Neuron (in vitro differentiated cells): Measurements from ENCODE around the gene HJV.

ENCODE experiments used
- H2AFZ ChIP-seq: one replicate; pipeline ENCODE4 v1.6.1; 2013; ENCODE audit warnings: low read depth, mild to moderate bottlenecking, inconsistent platforms, low read length, moderate library complexity
- H3K27me3 ChIP-seq: one replicate; pipeline ENCODE4 v1.6.1; 2013; ENCODE audit warnings: low read length; ENCODE audit not compliant: insufficient read depth
- H3K36me3 ChIP-seq: one replicate; pipeline ENCODE4 v1.6.1; 2013; ENCODE audit warnings: low read length; ENCODE audit not compliant: insufficient read depth
- H3K4me1 ChIP-seq: one replicate; pipeline ENCODE4 v1.6.1; 2013; ENCODE audit warnings: low read length; ENCODE audit not compliant: insufficient read depth
- H3K4me3 ChIP-seq: 2 replicates; pipeline ENCODE4 v1.5.1; 2013; ENCODE audit warnings: mild to moderate bottlenecking, low read length, moderate library complexity
- H3K9me3 ChIP-seq: one replicate; pipeline ENCODE4 v1.6.1; 2013; ENCODE audit warnings: low read length

HJV gene

DNA sequence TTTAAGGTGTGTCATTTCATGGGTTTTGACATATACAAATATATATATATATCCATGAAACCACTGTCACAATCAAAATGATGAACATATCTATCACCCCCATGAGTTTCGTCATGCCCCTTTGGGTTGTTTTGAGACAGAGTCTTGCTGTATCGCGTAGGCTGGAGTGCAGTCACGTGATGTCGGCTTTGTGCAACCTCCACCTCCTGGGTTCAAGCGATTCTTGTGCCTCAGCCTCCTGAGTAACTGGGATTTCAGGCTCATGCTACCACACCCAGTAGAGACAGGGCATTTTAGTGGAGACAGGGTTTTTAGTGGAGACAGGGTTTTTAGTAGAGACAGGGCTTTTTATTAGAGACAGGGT is 8.0 kb downstream of the HJV start:
- H3K4me3 ChIP-seq = no peak overlapping the region
- no peaks in the 10 kb centered on the region for H3K36me3 ChIP-seq
- peaks cover 21% of the 10 kb centered on the region for H3K27me3 ChIP-seq
- H2AFZ ChIP-seq = no peak overlapping the region
- peaks cover 3% of the 10 kb centered on the region for H3K4me1 ChIP-seq
- no peaks in the 10 kb centered on the region for H3K9me3 ChIP-seq

DNA sequence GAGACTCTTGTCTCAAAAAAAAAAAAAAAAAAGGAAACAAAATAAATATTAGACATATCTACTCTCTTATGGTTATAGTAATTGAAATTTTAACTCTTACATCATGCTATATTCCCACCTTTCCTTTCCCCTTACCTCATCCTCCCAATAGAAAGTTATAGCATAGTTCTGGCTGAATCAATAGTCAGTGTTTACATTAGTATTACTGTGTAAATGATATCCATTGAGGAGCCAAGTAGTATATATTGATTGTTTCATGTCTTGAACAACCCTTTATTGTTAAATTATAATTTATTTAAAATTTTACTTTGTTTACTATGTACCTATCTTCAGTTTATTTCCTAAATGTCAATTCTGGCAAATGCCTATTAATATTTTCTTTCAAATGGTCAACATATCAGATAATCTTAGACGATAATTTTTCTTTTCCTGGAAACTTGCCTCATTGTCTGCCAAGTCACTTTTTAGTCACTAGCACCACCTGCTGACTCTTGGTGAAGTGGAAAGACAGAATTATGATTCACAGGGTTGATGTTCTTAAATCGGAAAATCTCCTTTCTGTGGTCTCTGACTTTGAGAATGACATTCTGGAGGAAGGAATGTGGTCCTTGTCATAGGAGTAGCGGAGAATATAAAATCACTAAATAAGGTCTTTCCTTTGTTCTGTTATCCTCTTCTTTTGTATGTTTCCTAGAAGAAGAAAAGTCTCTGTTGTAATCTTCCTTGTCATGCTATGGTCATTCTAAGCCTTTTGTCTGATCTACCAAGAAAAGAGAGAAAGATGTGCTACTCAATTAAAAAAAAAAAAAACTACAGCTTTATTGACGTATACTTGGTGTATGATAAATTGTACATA is 8.6 kb downstream of the HJV start:
- Histone ChIP-seq H3K9me3 (no peaks in the 10 kb centered on the region), H2AFZ (no peak overlapping the region), H3K4me3 (no peak overlapping the region), H3K4me1 (peaks cover 3% of the 10 kb centered on the region), H3K27me3 (peaks cover 15% of the 10 kb centered on the region), H3K36me3 (no peaks in the 10 kb centered on the region)

DNA sequence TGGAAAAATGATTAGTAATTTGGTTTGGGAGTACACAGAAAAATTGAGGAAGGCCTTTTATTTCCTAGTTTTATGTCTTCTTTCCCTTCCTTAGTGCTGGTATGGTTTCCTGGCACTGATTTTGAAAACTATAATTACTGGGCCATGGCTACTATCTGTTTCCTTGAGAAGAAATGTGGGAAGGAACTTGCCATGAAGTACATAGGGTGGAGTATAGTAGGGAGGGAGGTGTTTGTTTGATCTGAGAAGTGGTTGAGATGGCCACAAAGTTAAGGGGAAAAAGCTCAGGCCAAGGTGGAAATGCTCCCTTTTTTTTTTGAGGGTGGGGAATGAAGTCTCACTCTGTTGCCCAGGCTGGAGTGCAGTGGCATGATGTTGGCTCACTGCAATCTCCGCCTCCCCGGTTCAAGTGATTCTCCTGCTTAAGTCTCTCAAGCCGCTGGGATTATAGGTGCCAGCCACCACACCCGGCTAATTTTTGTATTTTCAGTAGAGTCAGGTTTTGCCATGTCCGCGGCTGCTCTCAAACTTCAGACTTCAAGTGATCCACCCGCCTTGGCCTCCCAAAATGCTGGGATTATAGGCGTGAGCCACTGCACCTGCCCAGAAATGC is 11.3 kb downstream of the HJV start:
- Histone ChIP-seq H2AFZ (no peak overlapping the region), H3K36me3 (no peaks in the 10 kb centered on the region), H3K4me3 (no peak overlapping the region), H3K27me3 (no peaks in the 10 kb centered on the region), H3K9me3 (no peaks in the 10 kb centered on the region), H3K4me1 (peaks cover 3% of the 10 kb centered on the region)

DNA sequence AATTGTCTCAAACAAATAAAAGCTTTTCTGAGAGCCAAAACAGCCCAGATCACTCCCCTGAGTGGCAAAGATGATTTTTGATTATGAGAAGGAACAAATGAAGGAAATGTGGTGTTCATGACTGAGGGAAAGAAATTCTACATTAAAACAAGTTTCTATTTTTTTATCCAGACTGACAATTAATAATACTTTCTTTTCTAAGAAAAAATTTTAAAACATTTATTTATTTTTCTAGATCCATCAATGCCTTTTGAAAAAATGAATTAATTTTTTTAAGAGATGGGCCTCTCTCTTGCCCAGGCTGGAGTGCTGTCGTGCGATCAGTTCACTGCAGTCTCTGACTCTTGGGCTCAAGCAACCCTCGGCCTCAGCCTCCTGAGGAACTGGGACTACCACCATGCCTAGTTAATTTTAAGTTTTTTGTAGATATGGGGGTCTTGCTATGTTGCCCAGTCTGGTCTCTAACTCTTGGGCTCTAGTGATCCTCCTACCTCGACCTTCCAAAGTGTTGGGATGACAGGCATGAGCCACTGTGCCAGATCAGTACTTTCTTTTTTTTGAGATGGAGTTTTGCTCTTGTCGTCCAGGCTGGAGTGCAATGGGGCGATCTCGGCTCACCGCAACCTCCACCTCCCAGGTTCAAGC is 13.9 kb downstream of the HJV start:
- Histone ChIP-seq H3K36me3 (no peaks in the 10 kb centered on the region), H3K27me3 (no peaks in the 10 kb centered on the region), H2AFZ (no peak overlapping the region), H3K4me1 (no peaks in the 10 kb centered on the region), H3K4me3 (no peak overlapping the region), H3K9me3 (no peaks in the 10 kb centered on the region)

DNA sequence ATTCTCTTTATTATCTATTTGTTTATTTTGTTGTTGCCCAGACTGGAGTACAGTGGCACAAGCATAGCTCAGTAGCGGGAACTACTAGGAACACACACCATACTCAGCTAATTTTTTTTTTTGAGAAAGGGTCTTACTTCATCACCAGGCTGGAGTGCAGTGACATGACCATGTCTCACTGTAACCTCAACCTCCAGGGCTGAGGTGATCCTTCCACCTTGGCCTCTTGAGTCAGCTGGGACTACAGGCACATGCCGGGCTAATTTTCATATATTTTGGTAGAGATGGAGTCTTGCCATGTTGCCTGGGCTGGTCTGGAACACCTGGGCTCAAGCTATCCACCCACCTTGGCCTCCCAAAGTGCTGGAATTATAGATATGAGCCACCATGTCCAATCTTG is 19.8 kb downstream of the HJV start:
- H3K4me1 ChIP-seq = peaks cover 10% of the 10 kb centered on the region
- no peak overlapping the region for H2AFZ ChIP-seq
- no peaks in the 10 kb centered on the region for H3K9me3 ChIP-seq
- H3K27me3 ChIP-seq = no peaks in the 10 kb centered on the region
- no peak overlapping the region for H3K4me3 ChIP-seq
- no peaks in the 10 kb centered on the region for H3K36me3 ChIP-seq

DNA sequence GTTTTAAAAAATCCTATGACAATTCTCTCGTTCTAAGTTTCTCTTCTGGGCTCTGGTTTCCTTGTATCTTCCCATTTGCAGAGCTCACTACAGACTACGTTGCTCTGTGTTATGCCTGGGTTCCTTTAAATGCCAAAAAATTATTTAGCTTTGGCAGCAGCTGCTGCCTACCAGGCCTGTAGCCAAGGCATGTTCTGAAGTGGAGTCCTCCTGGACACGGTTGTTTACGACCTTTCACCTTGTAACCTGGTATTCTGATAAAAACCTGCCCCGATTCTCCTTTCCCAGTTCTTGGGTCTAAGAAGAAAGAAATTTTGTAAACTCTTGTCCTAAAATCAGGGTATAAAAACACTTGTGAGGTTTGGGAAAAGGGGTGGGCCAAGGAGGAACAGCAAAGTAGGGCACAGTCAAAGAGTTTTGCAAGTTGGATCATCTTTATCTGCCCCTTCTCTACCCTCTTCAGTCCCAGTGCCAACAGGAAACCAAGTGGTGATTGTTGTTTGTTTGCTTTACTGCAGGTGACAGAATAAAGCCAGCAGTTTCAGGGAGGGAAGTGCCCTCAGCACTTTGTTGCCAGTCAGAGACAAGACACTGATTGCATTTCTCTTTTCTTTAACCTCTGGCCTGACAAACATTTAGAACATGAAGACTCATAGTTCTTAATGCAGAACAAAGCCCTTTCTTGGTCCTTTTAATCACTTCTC is 22.1 kb downstream of the HJV start:
- no peak overlapping the region for H3K4me3 ChIP-seq

DNA sequence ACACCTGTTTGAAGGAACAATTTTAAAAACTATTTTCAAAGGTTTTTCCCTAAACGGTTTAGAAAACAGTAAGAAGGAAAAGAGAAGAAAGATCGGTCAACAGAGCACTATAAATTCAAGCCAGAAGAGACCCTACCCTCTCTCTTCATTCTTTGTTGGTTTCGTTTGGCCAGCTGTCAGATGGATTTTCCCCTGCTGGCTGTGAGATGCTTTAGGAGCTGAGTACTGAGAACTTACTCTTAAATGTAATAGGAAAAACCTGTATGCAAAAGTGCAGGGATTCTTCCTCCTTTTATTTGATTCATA is 23.9 kb downstream of the HJV start:
- H3K9me3 ChIP-seq = no peaks in the 10 kb centered on the region
- H2AFZ ChIP-seq = no peak overlapping the region
- H3K27me3 ChIP-seq = no peaks in the 10 kb centered on the region
- H3K36me3 ChIP-seq = peaks cover 27% of the 10 kb centered on the region
- H3K4me1 ChIP-seq = peaks cover 31% of the 10 kb centered on the region
- H3K4me3 ChIP-seq = peak overlapping the region; percentile 99

More for the DNA sequence above, 22.1 kb downstream of the HJV start:
- H3K9me3 ChIP-seq = no peaks in the 10 kb centered on the region
- H3K4me1 ChIP-seq = peaks cover 13% of the 10 kb centered on the region
- H2AFZ ChIP-seq = no peak overlapping the region
- H3K27me3 ChIP-seq = no peaks in the 10 kb centered on the region
- H3K36me3 ChIP-seq = peaks cover 9% of the 10 kb centered on the region

DNA sequence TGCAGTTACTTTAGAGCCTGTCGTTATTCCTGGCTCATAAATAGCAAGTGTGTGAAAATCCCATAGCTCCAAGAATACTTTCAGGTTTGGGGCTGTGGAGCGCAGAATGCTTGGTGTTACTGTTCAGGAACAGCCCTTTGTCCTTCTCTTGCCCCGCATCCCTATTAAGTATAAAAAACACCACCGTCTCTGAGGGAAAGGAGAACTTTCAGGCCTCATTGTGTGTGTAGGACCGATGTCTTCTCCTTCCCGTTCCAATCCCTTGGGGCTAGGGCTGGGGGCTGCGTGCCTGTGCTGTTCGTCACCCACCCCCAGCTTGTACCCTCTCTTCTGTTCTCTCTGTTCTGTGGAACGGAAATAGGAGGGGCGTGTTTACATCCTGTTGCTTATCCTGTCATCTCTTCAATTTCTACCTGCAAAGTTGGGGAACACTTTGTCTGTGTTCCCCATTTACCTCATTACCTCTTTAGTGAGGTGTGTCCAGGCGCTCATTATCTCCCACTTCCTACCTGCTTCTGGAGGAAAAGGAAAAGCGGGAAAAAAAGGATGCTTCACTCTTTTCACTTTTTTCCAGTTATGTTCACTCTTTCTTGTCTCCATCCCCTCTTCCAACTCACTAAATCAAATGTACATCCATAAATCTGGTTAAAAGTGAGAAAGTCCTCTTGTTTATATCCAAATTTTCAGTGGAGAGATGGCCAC is 24.4 kb downstream of the HJV start:
- Histone ChIP-seq H3K4me1 (peaks cover 35% of the 10 kb centered on the region), H3K9me3 (no peaks in the 10 kb centered on the region), H2AFZ (no peak overlapping the region), H3K4me3 (peak overlapping the region; percentile 99), H3K27me3 (no peaks in the 10 kb centered on the region), H3K36me3 (peaks cover 30% of the 10 kb centered on the region)

DNA sequence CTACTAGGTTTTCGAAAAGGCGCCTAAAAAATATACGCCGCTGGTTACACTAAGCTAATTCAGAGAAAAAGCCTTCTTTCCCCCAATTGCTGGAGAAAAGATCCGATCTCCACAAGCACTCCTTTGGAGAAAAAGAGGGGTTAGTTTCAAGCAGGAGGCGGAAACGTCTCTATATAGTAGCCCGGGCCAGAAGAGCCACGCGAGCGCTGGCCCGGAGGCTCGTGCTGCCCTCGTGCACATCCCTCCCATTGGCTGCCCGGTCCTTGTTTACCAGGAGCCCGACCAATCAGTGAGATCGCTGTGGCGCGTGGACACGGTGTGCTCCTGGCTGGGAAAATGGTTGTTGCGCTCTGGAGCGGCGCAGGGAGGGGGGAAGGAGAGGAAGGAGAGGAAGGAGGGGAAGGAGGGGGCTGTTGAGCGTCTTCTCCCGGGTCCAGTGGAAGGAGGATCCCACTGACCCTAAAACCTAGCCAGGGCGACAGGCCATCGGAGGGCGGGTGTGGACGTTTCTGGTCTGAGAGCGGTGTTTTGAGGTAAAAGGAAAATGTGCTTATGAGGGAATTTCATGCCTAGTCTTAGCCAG is 25.0 kb downstream of the HJV start, which contains the start of gene TXNIP:
Gene TXNIP (minus strand): TSS at position 147 of the 583 bp plus-strand sequence. CDS start 313 bp downstream, outside the sequence.
- no peaks in the 10 kb centered on the region for H3K9me3 ChIP-seq
- H3K4me1 ChIP-seq = peaks cover 41% of the 10 kb centered on the region
- H3K27me3 ChIP-seq = no peaks in the 10 kb centered on the region
- peak within 1 kb of the TSS; percentile 99 for H3K4me3 ChIP-seq
- no peak within 1 kb of the TSS for H2AFZ ChIP-seq
- peaks cover 30% of the 10 kb centered on the region for H3K36me3 ChIP-seq

DNA sequence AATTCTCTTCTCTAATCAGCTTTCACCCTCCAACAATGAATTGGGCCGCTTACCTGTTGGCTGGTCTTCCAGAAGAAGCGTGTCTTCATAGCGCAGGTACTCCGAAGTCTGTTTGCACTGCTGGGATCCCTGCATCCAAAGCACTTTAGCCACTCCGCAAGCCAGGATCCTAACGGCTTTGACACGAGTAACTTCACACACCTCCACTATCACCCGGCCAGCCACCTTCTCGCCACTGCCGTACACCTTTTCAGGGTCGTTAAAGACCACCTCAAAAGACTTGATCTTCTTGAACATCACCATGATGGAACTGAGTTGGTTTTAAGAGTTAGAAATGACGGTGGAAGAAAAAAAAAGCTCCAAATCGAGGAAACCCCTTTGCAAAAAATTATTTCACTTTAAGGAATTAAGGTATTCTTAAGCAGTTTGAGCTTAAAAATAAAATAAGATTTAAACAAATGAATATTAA is 25.5 kb downstream of the HJV start:
- no peak overlapping the region for H2AFZ ChIP-seq
- peaks cover 42% of the 10 kb centered on the region for H3K4me1 ChIP-seq
- H3K4me3 ChIP-seq = peak overlapping the region; percentile 99
- no peaks in the 10 kb centered on the region for H3K9me3 ChIP-seq
- H3K36me3 ChIP-seq = peaks cover 30% of the 10 kb centered on the region
- no peaks in the 10 kb centered on the region for H3K27me3 ChIP-seq

DNA sequence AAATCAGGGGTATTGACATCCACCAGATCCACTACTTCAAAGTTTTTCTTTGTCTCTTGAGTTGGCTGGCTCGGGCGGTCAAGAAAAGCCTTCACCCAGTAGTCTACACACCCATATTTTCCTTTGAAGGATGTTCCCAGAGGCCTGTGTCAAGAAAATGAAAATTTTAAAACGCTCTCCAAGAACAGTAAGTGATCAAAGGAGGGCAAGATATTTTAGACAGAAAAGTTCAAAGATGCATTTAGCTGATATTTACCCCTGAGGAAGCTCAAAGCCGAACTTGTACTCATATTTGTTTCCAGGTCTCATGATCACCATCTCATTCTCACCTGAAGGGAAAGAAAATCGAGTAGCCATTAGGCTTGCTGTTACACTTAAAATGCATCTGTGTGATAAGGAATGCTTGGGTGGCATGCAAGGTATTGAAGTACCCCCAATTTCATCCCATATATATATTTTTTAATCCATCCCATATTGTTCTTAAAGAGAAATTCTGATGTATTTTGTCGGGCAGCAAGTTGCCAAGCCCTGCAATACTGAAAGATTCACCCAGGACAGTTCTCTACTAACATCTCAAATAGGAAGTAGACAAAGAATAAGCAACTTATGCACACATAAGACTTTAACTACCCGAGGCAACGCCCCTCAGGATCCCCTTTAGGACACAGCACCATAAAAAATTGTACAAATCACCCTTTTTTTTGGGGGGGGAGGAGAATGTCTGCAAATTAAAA is 26.2 kb downstream of the HJV start:
- Histone ChIP-seq H3K27me3 (no peaks in the 10 kb centered on the region), H3K9me3 (no peaks in the 10 kb centered on the region), H3K4me3 (peak overlapping the region; percentile 99), H3K36me3 (peaks cover 30% of the 10 kb centered on the region), H3K4me1 (peaks cover 42% of the 10 kb centered on the region), H2AFZ (no peak overlapping the region)
